Measurements from ENCODE around the gene CCP110.

GRCh38 chr16:19578378-19578971 lies 54.7 kb downstream of the CCP110 start:
- TF ChIP-seq GATA2 (IDR thresholded peaks at IDR 0.05; ENCODE audit: low read depth, low read length) (no peak), GATA3 (IDR thresholded peaks at IDR 0.05; ENCODE audit: low read depth, low read length) (no peak)

Measured in SH-SY5Y (cell line).